GM18526 (cell line): ENCODE data around the gene AS3MT.

Experiments
- POLR2A ChIP-seq: IDR thresholded peaks from 3 replicates; pipeline ENCODE4 v1.6.1; 2011; ENCODE audit not compliant: insufficient read length; ENCODE audit errors: extremely low read depth

Gene AS3MT

DNA sequence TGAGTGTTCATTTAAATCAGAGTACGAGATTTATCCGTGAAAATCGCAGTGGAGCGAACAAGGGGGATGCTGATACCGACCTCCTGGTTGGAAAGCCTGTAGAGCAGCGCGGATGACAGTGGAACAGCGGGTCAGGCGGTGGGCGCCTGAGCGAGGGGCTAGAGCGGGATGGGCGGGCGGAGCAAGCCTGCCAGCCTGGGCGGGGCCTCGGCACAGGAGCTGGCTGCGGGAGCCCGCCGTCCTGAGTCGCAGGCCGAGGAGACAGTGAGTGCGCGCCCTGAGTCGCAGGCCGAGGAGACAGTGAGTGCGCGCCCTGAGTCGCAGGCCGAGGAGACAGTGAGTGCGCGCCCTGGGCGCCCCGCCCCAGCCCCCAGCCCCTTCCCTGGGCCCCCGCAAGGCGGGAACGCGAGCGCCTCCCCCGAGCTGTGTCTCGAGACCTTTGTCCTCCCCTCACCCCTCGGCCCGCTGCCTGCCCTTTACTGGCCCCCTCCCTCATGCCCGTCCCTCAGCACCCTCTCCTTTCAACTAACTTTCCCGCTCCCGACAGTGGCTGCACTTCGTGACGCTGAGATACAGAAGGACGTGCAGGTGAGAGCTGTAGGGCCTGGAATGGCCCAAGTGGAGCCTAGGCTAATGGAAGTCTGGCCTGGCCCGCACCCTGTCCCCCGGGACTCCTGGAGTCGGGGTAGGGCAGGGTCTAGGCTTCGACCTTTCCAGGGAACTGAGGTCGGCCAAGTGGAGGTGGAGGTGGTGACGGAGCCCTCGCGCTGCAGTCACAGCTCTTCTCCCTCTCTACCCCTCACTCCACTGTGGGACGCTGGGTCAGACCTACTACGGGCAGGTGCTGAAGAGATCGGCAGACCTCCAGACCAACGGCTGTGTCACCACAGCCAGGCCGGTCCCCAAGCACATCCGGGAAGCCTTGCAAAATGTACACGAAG lies at the start of gene AS3MT:
AS3MT (plus strand) TSS at position 213 of the 941 bp plus-strand sequence; CDS start at position 336, 123 bp downstream.
- TF ChIP-seq POLR2A: no peak

- no peak for TF ChIP-seq POLR2A
Observed at GRCh38 chr10:102822222-102822621, 47.0 kb upstream of the AS3MT start.

DNA sequence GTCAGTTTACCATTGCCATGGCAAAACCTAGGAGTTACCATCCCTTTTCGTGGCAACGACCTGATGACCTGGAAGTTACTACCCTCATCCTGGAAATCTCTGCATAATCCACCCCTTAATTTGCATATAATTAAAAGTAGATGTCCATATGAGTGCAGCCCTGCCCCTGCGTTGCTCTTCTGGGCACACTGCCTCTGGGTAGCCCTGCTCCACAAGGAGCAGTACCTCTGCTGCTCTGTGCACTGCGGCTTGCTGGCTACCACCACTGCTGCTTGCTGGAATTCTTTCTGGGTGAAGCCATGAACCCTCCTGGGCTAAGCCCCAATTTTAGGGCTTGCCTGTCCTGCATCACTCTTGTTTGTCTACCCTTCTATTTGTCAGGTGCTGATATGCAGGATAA lies 44.6 kb upstream of the AS3MT start:
- TF ChIP-seq POLR2A: no peak

GRCh38 chr10:102826148-102826796 lies 43.0 kb upstream of the AS3MT start:
- TF ChIP-seq POLR2A: no peak

DNA sequence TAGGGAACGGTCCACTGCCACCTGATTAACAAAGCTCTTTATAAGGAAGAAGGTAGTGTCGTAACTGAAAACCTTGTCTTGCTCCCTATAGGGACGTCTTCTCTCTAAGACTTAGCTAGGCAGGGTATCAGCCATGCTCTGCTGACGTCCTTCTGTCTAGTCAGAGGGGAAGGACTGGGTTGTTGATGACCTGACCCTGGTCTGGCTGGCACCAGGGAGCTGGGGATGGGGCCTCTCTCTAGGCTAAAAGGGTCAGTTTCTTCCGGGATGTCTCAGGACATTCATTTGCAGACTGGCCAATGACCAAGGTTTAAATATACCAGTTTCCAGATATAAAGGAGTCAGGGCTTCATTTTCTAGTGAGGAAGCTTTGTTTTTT lies 41.7 kb upstream of the AS3MT start:
- TF ChIP-seq POLR2A: no peak

GRCh38 chr10:102831322-102832071 lies 37.8 kb upstream of the AS3MT start:
- TF ChIP-seq POLR2A: no peak

DNA sequence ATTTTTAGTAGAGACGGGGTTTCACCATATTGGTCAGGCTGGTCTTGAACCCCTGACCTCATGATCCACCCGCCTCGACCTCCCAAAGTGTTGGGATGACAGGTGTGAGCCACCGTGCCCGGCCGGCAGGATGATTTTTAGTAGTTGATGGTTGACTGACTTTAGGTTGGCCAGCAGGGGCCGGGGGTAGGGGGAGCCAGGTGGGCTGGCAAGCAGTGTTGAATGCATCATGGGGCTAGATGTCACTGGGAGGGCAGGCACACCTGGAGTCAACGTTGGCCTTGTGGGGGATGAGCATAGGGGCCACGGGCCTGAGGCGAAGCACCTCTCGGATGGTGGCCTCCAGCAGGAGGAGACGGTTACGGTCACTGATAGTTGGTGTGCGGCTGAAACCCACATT lies 37.0 kb upstream of the AS3MT start:
- no peak for TF ChIP-seq POLR2A

GRCh38 chr10:102832987-102833386 lies 36.3 kb upstream of the AS3MT start:
- TF ChIP-seq POLR2A: no peak

DNA sequence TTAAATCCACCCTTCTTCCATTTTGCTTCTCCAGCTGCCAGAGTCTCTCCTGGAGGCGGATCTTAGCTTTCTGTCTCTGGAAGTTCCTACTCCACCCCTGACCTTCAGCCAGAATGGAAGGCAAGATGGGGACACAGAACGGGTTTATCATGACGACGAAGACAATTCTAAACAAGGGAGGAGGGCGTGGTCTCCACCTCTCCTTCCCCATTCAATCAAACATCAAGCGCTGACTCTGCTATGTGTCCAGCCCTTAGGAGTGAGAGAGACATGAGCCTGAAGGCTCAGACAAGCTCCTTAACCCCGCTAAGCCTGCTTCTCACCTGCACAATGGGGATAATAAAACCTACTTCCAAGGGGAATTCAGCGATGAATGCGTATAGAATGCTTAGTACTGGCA lies 35.1 kb upstream of the AS3MT start:
- TF ChIP-seq POLR2A: no peak

DNA sequence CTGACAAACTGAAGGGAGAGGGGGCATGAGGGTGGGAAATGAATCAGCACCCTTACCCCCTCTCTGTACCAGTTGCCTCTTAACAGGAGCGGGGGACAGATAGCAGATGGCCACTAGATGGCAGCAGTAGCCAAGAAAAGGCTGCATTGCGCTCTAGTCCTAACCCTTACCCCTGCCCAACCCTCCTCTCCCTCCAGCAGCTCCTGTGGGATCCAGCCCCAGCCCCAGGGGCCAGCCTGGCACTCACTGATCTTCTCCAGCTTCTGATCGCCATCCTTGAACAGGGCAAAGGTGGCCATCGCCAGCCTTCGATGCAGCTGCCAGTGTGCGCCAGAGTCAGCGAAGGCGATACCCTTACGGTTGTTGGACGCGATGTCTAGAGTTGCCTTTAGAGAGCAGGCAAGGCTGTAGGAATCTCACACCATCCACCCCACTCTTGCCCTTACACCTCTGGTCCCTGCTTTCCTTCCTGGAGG lies 34.2 kb upstream of the AS3MT start:
- TF ChIP-seq POLR2A: no peak

DNA sequence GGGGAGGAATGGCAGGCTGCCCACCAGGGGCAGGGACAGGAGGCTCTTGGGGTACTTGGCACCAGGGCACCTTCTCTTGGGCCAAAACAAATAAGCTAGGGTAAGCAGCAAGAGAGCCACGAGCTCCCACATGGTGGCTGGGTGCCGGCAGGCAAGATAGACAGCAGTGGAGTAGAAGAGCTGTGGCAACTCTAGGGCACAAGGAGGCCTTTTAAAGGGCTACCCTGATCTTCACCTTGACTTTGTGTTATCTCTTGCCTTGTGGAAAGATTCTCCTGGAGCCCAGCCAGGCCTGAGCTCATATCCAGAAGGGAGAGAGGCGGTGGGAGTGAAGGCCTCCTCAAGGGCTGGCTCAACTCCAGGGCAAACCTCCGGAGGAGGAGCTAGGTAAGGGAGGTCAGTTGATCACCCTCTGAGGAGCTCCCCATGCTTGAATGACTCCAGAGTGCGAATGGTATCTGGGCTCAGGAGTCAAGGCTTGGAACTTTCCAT lies 32.0 kb upstream of the AS3MT start, which contains the start of gene CYP17A1:
CYP17A1 (minus strand) TSS at position 184 of the 492 bp plus-strand sequence; CDS start at position 132, 52 bp downstream.
- TF ChIP-seq POLR2A: no peak

DNA sequence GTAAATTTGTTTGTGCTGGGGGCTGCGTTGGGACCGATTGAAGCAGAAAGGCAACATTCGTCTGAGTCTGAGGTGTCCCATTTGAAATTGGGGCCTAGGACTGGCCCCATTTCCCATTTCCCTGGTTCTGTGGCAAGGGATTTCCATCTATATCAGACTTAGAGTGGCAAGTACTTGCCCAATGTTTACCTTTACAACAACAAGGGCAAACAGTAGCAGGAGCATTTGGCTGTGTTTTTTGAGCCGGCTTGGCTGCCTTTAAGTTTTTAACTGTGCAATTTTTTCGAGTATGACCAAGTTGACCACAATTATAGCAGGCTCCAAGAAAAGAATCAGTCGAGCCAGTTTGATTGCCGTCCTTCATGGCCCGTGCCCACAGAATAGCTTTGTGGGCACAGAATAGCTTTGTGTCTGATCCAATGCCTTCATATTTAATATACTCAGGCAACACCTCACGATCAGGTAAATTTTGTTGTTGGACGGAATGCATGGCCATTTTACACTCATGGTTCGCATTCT lies 27.4 kb upstream of the AS3MT start:
- no peak for TF ChIP-seq POLR2A

DNA sequence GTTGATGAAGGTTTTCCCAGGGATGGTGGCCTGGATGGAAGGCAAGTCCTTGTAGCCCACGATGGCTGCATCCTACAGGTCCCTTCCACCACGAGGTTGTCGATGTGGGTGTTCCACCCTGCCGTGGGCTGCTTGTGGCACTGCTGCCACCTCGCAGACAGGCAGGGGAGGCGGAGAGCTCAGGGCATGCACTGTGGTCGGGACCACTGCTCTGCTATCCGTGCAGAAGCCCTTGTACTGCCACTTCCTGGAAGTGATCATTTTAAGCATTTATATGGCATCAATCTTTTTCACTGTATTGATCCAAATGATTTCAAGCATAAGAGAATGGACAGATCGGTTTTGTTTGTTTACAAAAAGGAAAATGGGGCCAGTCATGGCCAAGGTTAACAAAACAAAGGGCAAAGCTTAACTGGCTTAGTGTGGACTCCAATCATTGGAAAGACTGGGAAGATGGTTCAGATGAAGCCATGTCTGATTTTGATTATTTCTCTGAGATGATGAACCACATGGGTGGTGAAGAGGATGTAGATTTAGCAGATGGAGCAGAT lies 23.8 kb upstream of the AS3MT start:
- TF ChIP-seq POLR2A: no peak

- TF ChIP-seq POLR2A: no peak
Observed at GRCh38 chr10:102850025-102850518, 19.2 kb upstream of the AS3MT start.
